Osteocyte (in vitro differentiated cells): Measurements from ENCODE around the gene NRN1. TPM values are rescaled to one million over a fixed set of nuclear protein-coding genes. Genes with fewer than 3 reads are reported as not detected.
"Not testable (repeated sequence)": the region's sequence is repeated elsewhere in the genome, so short reads cannot be mapped to it uniquely, and the experiment has no call there.

Experiments used
- DNase-seq: peaks from one replicate; pipeline ENCODE4 v3.0.0; 2021; ENCODE audit warnings: mixed read lengths; ENCODE audit not compliant: unreplicated experiment; ENCODE audit errors: extremely low spot score
- H3K27ac Mint-ChIP-seq: one replicate; pipeline ENCODE4 v1.8.0; 2021; ENCODE audit warnings: mild to moderate bottlenecking, mixed read lengths; ENCODE audit not compliant: unreplicated experiment
- H3K27me3 Mint-ChIP-seq: one replicate; pipeline ENCODE4 v1.8.0; 2021; ENCODE audit warnings: mixed read lengths; ENCODE audit not compliant: unreplicated experiment
- H3K36me3 Mint-ChIP-seq: one replicate; pipeline ENCODE4 v1.8.0; 2021; ENCODE audit warnings: mixed read lengths; ENCODE audit not compliant: unreplicated experiment
- H3K4me1 Mint-ChIP-seq: one replicate; pipeline ENCODE4 v1.8.0; 2021; ENCODE audit warnings: mixed read lengths; ENCODE audit not compliant: unreplicated experiment
- H3K4me3 Mint-ChIP-seq: one replicate; pipeline ENCODE4 v1.8.0; 2021; ENCODE audit warnings: mild to moderate bottlenecking, moderate library complexity, mixed read lengths; ENCODE audit not compliant: unreplicated experiment
- H3K9me3 Mint-ChIP-seq: one replicate; pipeline ENCODE4 v1.8.0; 2021; ENCODE audit warnings: mixed read lengths; ENCODE audit not compliant: unreplicated experiment
- CTCF ChIP-seq: fragments of 200-600 bp; sonication (generic); IDR thresholded peaks from 2 replicates; pipeline ENCODE4 v1.5.0; 2021; ENCODE audit warnings: antibody characterized with exemption, mild to moderate bottlenecking, moderate library complexity
- total RNA-seq: library from RNA; stranded (reverse); gene quantifications from 2 replicates; pipeline ENCODE4 v1.2.1, GENCODE V29; 2021

NRN1 gene
- total RNA-seq, 1 donor from 2014 or later: not detected

- no peak overlapping the region for H3K27ac Mint-ChIP-seq
- no peaks in the 10 kb centered on the region for H3K4me1 Mint-ChIP-seq
- no peaks in the 10 kb centered on the region for H3K36me3 Mint-ChIP-seq
- peaks cover 2% of the 10 kb centered on the region for H3K27me3 Mint-ChIP-seq
- no peak overlapping the region for H3K4me3 Mint-ChIP-seq
- no peaks in the 10 kb centered on the region for H3K9me3 Mint-ChIP-seq
- DNase-seq: no peak
- TF ChIP-seq CTCF: no peak
Observed at GRCh38 chr6:6033858-6034257, 27.1 kb upstream of the NRN1 start.

- no peak overlapping the region for H3K27ac Mint-ChIP-seq
- peaks cover 12% of the 10 kb centered on the region for H3K27me3 Mint-ChIP-seq
- no peak overlapping the region for H3K4me3 Mint-ChIP-seq
- no peak for DNase-seq
- TF ChIP-seq CTCF: no peak
- H3K4me1 Mint-ChIP-seq: no peaks in the 10 kb centered on the region
- no peaks in the 10 kb centered on the region for H3K36me3 Mint-ChIP-seq
- H3K9me3 Mint-ChIP-seq: no peaks in the 10 kb centered on the region
Observed at GRCh38 chr6:6026513-6027205, 19.9 kb upstream of the NRN1 start.

GRCh38 chr6:6025736-6026135, 19.0 kb upstream of the NRN1 start:
- DNase-seq: no peak
- no peaks in the 10 kb centered on the region for H3K36me3 Mint-ChIP-seq
- no peaks in the 10 kb centered on the region for H3K9me3 Mint-ChIP-seq
- H3K27ac Mint-ChIP-seq: no peak overlapping the region
- no peaks in the 10 kb centered on the region for H3K4me1 Mint-ChIP-seq
- no peak for TF ChIP-seq CTCF
- peaks cover 10% of the 10 kb centered on the region for H3K27me3 Mint-ChIP-seq
- no peak overlapping the region for H3K4me3 Mint-ChIP-seq

GRCh38 chr6:6024220-6024619, 17.5 kb upstream of the NRN1 start:
- no peak for DNase-seq
- TF ChIP-seq CTCF: no peak
- no peak overlapping the region for H3K27ac Mint-ChIP-seq
- H3K36me3 Mint-ChIP-seq: no peaks in the 10 kb centered on the region
- H3K27me3 Mint-ChIP-seq: peaks cover 17% of the 10 kb centered on the region
- no peaks in the 10 kb centered on the region for H3K9me3 Mint-ChIP-seq
- no peak overlapping the region for H3K4me3 Mint-ChIP-seq
- no peaks in the 10 kb centered on the region for H3K4me1 Mint-ChIP-seq

GRCh38 chr6:6022841-6023240, 16.1 kb upstream of the NRN1 start:
- H3K27ac Mint-ChIP-seq, H3K4me3 Mint-ChIP-seq, H3K9me3 Mint-ChIP-seq, H3K36me3 Mint-ChIP-seq, DNase-seq, H3K4me1 Mint-ChIP-seq: not testable (repeated sequence)
- peaks cover 20% of the 10 kb centered on the region for H3K27me3 Mint-ChIP-seq
